ENCODE data around the gene SCAF4.
A peak's percentile ranks its signal among the peaks of the same experiment; 100 is the strongest.
"Not testable (repeated sequence)": the region's sequence is repeated elsewhere in the genome, so short reads cannot be mapped to it uniquely, and the experiment has no call there.

SCAF4 gene

DNA sequence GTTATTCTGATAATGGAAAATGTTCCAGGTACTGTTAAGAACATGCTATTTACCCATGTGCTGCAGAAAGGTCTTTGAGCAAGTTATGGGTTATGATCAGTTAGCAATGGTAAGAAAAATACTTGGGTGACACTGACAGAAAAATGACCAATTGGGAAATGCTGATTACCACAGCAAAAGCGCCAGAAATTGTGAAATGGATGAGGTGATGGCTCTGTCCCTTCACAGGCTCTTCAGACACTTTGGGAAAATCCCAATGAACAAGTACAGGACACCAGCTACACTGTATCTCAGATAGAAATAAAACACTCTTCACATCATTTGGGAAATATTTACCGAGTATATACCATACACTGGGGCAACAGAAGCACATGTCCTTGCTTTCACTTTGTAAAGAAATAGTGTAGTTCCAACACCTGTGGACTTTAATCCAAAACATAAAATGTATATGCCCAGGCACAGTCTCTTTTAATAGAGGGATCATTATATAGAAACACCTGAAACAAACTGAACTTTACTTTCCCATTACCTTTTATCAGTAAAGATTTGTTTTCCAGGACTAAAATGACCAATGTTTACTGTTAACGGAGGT is 58.5 kb downstream of the SCAF4 start:
- DNase-seq (ENCODE audit: low read depth in 3 of 3): no peak

- DNase-seq (ENCODE audit: low read depth in 3 of 3): no peak
These were observed 60.0 kb downstream of the SCAF4 start for GRCh38 chr21:31671931-31672330.

GRCh38 chr21:31671146-31671716 is 60.7 kb downstream of the SCAF4 start:
- no peak for DNase-seq (ENCODE audit: low read depth in 3 of 3)

DNA sequence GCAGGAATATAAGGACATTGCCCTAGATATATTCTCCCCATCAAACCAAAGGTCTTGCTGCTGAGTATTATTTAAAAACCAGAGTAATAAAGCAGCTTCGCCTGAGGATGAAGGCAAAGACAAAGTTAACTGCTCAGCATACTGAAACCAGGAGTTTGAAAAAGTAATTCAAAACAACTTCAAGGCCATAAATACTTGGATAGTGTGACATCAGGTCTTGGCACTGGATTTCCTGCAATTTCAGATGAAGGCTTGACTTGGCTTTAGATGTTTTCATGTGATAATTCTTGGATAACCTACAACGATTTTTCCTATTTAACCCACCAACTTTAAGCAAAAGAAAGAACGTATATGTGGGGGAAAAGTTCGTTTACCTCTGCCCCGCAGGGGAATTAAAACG is 61.8 kb downstream of the SCAF4 start:
- no peak for DNase-seq (ENCODE audit: low read depth in 3 of 3)

DNA sequence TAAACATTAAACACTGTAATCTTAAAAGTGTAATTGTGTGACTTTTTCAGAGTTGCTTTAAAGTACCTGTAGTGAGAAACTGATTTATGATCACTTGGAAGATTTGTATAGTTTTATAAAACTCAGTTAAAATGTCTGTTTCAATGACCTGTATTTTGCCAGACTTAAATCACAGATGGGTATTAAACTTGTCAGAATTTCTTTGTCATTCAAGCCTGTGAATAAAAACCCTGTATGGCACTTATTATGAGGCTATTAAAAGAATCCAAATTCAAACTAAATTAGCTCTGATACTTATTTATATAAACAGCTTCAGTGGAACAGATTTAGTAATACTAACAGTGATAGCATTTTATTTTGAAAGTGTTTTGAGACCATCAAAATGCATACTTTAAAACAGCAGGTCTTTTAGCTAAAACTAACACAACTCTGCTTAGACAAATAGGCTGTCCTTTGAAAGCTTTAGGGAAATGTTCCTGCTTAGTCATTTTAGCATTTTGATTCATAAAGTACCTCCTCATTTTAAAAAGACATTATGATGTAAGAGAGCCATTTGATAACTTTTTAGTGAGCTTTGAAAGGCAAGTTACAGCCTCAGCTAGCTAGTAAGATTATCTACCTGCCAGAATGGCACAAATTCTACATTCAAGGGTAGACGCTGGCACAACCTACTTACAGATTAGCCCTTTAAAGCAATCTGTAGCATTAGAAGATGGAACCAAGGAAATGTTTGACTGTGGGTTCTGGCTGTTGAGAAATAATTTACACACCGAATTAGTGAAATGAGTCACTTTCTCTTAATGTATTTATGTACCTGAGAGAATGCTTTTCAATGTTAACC is 63.0 kb downstream of the SCAF4 start:
- no peak for DNase-seq (ENCODE audit: low read depth in 3 of 3)

DNA sequence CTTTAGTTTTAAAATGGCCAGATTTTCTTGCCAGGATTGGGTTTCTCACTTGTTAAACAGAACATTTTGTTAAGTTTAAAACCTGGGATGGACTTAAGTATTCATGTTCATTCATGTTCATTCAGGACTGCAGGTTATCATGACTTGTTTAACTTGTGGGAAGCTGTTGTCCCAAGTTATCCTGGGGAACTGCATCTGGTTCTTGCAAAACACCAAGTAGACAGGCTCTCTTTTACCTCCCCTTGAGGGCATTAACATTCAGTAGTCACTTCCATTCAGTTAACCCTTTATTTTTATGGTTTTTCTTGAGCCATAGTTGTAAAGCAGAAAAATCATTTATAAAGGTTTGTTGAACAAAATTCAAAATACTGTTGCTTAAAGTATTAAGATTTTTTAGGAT is 64.3 kb downstream of the SCAF4 start:
- DNase-seq (ENCODE audit: low read depth in 3 of 3): no peak

- no peak for DNase-seq (ENCODE audit: low read depth in 3 of 3)
These were observed 64.8 kb downstream of the SCAF4 start for GRCh38 chr21:31667132-31667531.

DNA sequence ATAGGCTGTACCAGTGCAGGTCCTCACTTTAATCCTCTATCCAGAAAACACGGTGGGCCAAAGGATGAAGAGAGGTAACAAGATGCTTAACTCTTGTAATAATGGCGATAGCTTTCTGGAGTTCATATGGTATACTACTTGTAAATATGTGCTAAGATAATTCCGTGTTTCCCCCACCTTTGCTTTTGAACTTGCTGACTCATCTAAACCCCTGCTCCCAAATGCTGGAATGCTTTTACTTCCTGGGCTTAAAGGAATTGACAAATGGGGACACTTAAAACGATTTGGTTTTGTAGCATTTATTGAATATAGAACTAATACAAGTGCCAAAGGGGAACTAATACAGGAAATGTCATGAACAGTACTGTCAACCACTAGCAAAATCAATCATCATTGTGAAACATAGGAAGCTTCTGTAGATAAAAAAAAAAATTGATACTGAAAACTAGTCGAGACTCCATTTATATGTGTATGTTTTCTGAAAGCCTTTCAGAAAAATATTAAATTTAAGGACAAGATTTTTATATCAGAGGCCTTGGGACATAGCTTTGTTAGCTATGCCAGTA is 65.4 kb downstream of the SCAF4 start:
- DNase-seq (ENCODE audit: low read depth in 3 of 3): no peak

DNA sequence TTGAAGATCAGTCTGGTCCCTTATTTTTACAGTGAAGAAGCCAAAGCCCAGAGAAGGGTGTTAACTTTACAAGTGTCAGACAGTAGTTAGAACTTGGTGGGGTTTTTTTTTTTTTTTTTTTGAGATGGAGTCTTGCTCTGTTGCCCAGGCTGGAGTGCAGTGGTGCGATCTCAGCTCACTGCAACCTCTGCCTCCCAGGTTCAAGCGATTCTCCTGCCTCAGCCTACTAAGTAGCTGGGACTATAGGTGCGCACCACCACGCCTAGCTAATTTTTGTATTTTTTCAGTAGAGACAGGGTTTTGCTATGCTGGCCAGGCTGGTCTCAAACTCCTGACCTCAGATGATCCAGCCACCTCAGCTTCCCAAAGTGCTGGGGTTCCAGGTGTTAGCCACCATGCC is 66.0 kb downstream of the SCAF4 start:
- DNase-seq (ENCODE audit: low read depth in 3 of 3): not testable (repeated sequence)

- no peak for DNase-seq (ENCODE audit: low read depth in 3 of 3)
These were observed 66.5 kb downstream of the SCAF4 start for GRCh38 chr21:31665397-31665796.

- no peak for DNase-seq (ENCODE audit: low read depth in 3 of 3)
These were observed 68.2 kb downstream of the SCAF4 start for GRCh38 chr21:31663584-31664249.

DNA sequence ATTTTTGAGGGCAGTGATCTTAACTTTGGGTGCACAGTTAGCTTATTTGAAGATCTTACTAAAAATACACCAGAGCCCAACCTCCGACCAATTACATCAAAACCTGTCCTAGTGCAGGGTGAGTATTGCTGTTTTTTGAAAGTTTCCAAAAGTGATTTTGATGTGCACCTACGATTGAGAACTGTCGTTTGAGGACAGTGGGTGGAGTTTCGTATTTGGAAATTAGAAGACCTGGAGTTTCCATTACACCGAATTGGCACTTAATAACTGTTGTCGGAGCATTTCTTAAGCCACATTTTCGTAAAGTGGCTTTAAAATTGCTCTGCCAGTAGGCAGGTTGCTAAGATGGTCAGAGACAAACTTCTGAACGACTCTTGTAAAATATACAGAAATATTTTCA is 71.3 kb downstream of the SCAF4 start:
- no peak for DNase-seq (ENCODE audit: low read depth in 3 of 3)

DNA sequence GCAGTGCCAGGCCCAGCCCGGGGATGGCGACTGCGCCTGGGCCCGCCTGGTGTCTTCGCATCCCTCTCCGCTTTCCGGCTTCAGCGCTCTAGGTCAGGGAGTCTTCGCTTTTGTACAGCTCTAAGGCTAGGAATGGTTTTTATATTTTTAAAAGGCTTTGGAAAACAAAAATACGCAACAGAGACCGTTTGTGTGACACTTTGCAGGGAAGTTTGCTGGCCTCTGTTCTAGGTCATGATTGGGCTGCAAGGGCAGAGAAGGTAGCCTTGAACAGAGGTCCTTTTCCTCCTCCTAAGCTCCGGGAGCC is 71.7 kb downstream of the SCAF4 start:
- DNase-seq (ENCODE audit: low read depth in 3 of 3): no peak

DNA sequence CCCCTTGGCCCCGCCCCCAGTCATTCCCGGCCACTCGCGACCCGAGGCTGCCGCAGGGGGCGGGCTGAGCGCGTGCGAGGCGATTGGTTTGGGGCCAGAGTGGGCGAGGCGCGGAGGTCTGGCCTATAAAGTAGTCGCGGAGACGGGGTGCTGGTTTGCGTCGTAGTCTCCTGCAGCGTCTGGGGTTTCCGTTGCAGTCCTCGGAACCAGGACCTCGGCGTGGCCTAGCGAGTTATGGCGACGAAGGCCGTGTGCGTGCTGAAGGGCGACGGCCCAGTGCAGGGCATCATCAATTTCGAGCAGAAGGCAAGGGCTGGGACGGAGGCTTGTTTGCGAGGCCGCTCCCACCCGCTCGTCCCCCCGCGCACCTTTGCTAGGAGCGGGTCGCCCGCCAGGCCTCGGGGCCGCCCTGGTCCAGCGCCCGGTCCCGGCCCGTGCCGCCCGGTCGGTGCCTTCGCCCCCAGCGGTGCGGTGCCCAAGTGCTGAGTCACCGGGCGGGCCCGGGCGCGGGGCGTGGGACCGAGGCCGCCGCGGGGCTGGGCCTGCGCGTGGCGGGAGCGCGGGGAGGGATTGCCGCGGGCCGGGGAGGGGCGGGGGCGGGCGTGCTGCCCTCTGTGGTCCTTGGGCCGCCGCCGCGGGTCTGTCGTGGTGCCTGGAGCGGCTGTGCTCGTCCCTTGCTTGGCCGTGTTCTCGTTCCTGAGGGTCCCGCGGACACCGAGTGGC is 72.2 kb downstream of the SCAF4 start, which contains the start of gene SOD1:
SOD1 (plus strand) TSS at position 158 of the 723 bp plus-strand sequence; CDS start at position 235, 77 bp downstream.
- peak; percentile 95 for DNase-seq (ENCODE audit: low read depth in 3 of 3)

- DNase-seq (ENCODE audit: low read depth in 3 of 3): no peak
These were observed 72.7 kb downstream of the SCAF4 start for GRCh38 chr21:31659286-31659535.

GRCh38 chr21:31658053-31658452 is 73.9 kb downstream of the SCAF4 start:
- DNase-seq (ENCODE audit: low read depth in 3 of 3): no peak

DNA sequence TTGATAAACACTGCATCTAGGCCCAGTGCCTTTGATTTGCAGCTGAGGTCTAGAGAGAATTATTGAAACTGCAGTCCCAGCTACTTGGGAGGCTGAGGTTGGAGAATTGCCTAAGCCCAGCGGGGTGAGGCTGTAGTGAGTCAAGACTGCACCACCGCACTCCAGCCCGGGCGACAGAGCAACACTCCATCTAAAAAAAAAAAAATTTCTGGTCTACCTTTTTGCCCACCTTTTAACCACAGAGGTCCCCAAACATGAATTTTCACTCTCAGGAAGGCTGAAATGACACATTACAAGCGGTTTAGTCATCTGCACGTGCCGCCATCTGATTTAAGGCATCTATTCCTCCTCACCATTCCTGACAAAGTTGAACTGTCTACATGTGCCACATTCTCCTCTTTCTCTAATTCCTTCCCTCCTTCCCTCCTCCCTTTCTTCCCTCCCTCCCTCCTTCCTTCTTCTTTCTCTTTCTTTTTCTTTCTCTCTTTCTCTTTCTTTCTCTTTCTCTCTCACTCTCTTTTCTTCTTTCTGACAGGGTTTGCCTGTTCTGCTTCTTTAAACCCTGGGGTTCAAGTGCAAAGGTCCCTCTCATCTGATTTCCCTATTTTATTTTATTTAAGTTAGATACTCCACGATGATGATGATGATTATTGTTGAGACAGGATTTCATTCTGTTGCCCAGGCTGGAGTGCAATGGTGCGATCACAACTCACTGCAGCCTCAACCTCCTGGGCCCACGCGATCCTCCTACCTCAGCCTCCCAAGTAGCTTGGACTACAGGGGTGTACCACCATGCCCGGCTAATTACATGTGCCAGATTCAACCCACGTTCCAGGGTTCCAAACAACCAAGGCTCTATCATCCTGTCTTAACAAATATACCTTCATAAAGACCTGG is 75.5 kb downstream of the SCAF4 start:
- DNase-seq (ENCODE audit: low read depth in 3 of 3): no peak

- DNase-seq (ENCODE audit: low read depth in 3 of 3): not testable (repeated sequence)
These were observed 76.9 kb downstream of the SCAF4 start for GRCh38 chr21:31654821-31655580.

DNA sequence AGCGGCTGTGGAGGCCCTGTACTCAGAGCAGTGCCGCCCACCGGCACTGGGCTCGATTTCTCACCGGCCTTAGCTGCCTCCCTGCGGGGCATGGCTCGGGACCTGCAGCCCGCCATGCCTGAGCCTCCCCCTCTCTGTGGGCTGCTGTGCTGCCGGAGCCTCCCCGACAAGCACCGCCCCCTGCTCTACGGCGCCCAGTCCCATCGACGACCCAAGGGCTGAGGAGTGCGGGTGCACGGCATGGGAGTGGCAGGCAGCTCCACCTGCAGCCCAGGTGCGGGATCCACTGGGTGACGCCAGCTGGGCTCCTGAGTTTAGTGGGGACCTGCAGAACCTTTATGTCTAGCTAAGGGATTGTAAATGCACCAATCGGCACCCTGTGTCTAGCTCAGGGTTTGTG is 77.6 kb downstream of the SCAF4 start:
- DNase-seq (ENCODE audit: low read depth in 3 of 3): no peak

DNA sequence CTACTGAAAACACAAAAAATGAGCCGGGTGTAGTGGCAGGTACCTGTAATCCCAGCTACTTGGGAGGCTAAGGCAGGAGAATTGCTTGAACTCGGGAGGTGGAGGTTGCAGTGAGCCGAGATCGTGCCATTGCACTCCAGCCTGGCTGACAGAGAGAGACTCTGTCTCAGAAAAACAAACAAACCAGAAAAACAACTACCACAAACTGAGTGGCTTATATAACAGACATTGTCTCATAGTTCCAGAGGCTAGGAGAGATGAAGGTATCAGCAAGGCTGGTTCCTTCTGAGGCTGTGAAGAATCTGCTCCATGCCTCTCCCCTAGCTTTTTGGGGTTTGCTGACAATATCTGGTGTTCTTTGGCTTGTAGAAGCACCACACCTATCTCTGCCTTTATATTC is 80.4 kb downstream of the SCAF4 start:
- DNase-seq (ENCODE audit: low read depth in 3 of 3): not testable (repeated sequence)
